GM21529 (cell line): Measurements from ENCODE around the gene ALG14.
"Not testable (repeated sequence)": the region's sequence is repeated elsewhere in the genome, so short reads cannot be mapped to it uniquely, and the experiment has no call there.

ENCODE experiments used
- ATAC-seq: cut with Tn5 transposase; IDR thresholded peaks from one replicate; pipeline ENCODE4 v1.9.1; 2021; ENCODE audit not compliant: unreplicated experiment

The ALG14 gene

DNA sequence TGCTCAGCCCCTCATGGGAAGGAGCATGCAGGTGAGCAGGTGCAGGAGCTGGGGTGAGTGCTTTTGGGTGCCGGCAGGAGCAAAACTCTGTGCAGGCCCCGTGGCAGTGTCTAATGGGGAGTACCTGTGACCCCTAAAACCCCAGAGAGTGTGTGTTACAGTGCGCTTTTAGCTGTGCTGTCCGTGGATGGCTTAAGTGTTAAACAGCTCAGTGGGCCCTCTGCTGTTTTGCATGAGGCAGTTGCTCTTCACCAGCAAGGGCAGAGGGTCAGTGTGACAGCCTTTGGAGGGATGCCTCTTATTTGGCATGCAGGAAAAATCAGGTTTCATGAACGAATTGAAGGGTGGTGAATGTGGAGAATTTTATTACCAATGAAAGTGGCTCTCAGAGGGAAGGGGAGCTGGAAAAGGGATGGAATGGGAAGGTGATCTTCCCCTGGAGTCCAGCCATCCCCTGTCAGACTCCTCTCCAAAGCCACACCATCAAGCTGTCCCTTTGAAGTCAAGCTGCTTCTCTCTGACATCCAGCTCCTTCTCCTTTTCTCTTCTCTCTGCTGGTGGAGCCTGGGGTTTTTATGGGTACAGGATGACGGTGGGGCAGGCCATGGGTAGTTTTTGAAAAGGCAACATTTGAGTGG lies 17.0 kb upstream of the ALG14 start:
- ATAC-seq = no peak

GRCh38 chr1:95088303-95088702 lies 15.6 kb upstream of the ALG14 start:
- no peak for ATAC-seq

DNA sequence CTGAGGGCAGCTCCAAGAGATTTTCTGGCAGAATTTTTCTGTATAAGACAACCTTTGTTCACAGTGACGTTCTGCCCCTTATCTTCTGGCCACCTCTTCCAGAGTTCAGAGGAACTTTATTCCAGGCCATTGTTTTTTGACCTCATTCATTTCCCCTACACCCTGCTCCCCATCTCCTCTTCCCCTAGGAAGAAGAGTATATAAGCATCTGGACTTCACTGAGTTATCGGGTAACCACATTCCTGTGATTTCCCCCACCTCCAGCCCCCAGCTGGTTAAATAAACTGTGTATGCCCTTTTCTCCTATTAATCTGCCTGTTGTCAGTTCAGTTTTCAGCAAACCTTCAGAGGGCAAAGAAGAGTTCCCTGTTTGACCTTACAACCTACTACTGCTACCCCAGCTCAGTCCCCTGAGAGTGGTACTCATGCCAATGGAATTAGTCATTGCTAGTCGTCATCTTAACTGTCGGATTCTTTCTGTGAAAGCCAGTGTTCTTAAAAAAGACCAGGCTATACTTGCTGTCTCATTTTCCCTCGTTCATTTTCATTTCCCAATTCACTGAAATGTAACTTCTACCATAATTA lies 14.3 kb upstream of the ALG14 start:
- peak; percentile 73 for ATAC-seq

- ATAC-seq = no peak
These were observed 12.6 kb upstream of the ALG14 start for GRCh38 chr1:95085376-95085775.

GRCh38 chr1:95084317-95085176 lies 11.8 kb upstream of the ALG14 start:
- ATAC-seq = peak; percentile 63

- ATAC-seq = no peak
These were observed 8.1 kb upstream of the ALG14 start for GRCh38 chr1:95080879-95081278.

- ATAC-seq = no peak
These were observed 7.7 kb upstream of the ALG14 start for GRCh38 chr1:95080446-95080845.

GRCh38 chr1:95076034-95076433 lies 3.3 kb upstream of the ALG14 start:
- ATAC-seq = no peak

DNA sequence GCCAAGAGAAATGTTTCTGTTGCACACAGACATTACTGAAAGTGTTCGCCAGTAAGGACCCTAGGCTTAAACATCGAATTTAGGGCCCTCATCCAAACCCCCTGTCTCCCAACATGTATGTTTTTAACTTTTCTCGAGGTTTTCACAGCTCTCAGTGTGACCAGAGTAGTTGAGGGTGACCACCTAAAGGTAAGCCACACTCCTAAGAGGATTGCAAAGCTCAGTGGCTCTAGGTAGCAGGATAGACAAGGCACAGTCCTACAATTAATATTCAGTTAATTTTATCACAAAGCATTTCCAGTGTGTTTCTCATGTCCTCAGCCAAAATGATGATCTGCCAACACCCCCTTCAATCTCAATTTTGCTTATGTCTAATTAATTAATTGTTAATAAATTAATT lies 695 bp upstream of the ALG14 start:
- ATAC-seq = no peak

DNA sequence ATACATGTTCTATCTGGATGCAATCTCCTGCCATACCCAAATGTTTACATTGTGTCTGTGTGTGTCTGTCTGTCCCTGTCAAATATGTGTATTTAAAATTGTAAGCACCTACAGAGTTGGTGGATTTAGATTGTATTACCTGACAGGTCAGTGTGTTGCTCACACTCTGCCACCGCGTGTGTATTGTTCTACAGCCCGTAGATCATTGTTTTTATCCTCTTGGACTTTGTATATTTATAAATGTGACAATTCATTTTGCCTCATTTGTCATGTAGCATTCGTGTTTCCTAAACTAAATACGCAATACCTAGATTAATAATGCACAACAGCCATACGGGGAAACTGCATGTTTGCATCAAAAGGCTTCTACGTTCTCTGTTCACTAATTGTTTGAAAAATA lies 634 bp downstream of the ALG14 start:
- no peak for ATAC-seq

GRCh38 chr1:95071539-95071938 lies 1.2 kb downstream of the ALG14 start:
- ATAC-seq = no peak

DNA sequence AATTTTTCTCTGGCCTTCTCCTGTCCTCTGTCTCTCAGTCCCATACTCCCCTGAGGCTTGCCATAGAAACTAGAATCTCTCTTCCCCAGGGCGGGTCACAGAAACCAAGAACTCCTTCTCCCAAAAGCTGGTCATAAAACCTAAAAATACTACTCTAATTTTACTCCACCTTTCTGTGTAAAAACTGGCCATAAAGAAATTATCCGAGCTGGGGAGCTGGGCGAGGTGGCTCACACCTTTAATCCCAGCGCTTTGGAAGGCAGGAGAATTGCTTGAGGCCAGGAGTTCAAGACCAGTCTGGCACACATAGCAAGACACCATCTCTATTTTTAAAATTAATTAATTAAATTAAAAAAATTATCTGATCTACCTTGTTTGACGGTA lies 3.0 kb downstream of the ALG14 start:
- ATAC-seq = no peak

- ATAC-seq = no peak
These were observed 3.6 kb downstream of the ALG14 start for GRCh38 chr1:95068956-95069709.

DNA sequence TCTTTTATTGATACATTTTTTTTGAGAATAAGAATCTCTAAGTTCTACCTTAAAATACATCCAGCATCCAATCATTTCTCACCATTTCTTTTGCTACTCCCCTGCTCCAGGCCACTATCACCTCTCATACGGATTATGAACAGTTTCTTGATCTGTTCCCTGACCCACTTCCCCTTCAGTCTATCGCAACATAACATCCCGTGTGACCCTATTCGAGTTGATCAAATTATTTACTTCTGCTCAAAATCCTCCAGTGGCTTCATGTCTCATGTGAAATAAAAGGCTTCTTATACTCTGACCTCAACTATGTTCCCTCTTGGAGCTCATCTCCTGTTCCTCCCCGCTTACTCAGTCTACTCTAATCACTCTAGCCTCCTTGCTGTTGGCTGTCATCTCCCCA lies 5.2 kb downstream of the ALG14 start:
- no peak for ATAC-seq

GRCh38 chr1:95067062-95067461 lies 5.7 kb downstream of the ALG14 start:
- ATAC-seq = peak; percentile 57

GRCh38 chr1:95061445-95062006 lies 11.2 kb downstream of the ALG14 start:
- ATAC-seq = no peak

DNA sequence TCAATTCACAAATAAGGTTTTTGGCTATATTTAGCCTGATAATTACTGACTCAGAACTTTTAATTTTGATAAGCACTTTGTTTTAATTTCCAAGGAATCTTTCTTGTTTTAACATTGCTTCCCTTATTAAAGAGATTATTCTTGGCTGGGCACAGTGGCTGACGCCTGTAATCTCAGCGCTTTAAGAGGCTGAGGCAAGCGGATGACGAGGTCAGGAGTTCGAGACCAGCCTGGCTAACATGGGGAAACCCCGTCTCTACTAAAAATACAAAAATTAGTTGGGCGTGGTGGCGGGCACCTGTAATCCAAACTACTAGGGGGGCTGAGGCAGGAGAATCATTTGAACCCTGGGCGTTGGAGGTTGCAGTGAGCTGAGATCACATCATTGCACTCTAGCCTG lies 13.8 kb downstream of the ALG14 start:
- no peak for ATAC-seq

GRCh38 chr1:95057351-95057750 lies 15.4 kb downstream of the ALG14 start:
- ATAC-seq = no peak

- no peak for ATAC-seq
These were observed 22.8 kb downstream of the ALG14 start for GRCh38 chr1:95049935-95050334.

GRCh38 chr1:95048317-95048716 lies 24.4 kb downstream of the ALG14 start:
- no peak for ATAC-seq

- ATAC-seq = not testable (repeated sequence)
These were observed 25.1 kb downstream of the ALG14 start for GRCh38 chr1:95047624-95048023.
